GM19438 (cell line): ENCODE data around the gene KRT73.

Experiments
- ATAC-seq: cut with Tn5 transposase; IDR thresholded peaks from one replicate; pipeline ENCODE4 v1.9.1; 2021; ENCODE audit warnings: low read depth; ENCODE audit not compliant: unreplicated experiment

The KRT73 gene

DNA sequence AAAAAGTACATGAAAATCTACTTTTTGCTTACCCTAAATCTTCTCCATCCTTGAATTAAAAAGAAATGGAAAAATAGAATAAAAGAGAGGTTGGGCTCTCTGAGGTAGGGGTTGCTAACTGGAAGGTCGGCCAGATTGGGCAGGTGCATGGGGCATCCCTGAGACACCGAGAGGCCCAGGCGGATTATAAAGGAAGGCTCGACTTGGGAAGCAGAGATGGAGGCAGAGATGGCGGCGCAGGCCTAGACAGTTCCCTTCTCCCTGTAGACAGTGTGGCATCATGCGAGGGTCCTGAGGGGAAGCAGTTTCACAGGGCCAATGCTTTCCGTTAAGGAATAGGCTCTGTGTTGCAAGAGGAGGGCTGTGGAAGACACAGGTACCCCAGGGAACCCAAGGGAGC lies 41.0 kb downstream of the KRT73 start:
- no peak for ATAC-seq

GRCh38 chr12:52575948-52576347 lies 42.4 kb downstream of the KRT73 start:
- no peak for ATAC-seq

GRCh38 chr12:52575256-52575655 lies 43.1 kb downstream of the KRT73 start:
- ATAC-seq = no peak

- ATAC-seq = no peak
Observed at GRCh38 chr12:52573743-52574142, 44.6 kb downstream of the KRT73 start, which contains the start of gene KRT74. TSS of gene KRT74 (minus strand) at chr12:52573843. CDS start at chr12:52573777, 66 bp downstream.

- no peak for ATAC-seq
Observed at GRCh38 chr12:52573306-52573705, 45.1 kb downstream of the KRT73 start.

- no peak for ATAC-seq
Observed at GRCh38 chr12:52570511-52570910, 47.8 kb downstream of the KRT73 start.

- no peak for ATAC-seq
Observed at GRCh38 chr12:52568111-52568510, 50.2 kb downstream of the KRT73 start.

DNA sequence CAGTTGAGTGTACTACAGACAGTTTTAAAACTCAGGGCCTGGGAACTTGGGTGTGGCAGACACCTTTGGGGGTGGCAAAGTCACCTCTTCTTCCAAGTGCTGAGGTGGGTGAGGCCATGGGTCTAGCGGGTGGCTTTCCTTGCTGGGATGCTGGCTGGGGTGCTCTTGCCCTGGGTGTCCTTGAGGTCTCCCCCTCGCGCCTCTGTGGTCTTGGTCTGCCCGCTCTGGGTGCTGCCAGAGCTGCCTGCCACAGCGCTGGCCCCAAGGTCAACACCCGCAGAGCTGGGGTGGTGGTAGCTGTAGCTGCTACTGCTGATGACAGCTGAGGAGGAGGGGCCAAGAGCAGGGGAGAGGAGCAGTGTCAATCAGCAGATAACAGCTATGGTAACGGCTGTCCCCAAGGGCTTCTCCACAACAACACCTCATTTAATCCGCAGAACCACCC lies 51.5 kb downstream of the KRT73 start:
- ATAC-seq = no peak

DNA sequence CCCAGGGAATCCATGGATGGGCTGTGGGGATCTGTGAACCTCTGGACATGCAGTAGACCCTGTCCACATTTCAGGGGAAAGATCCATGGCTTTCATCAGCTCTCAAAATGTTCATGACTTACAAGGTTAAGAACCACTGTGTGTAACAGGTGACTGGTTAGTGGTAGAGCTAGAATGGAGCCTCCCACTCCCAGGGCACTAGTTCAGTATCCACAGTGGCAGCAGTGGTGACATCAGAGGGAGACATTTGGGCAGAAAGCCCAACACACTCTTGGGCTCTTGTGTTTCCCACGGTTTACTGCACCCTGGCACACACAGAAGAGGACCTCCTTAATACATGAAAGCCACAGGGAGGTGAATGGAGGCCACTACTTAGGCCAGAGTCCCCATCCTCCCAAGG lies 53.8 kb downstream of the KRT73 start:
- ATAC-seq = no peak

- ATAC-seq = no peak
Observed at GRCh38 chr12:52561880-52562449, 56.4 kb downstream of the KRT73 start.

GRCh38 chr12:52559979-52560378 lies 58.4 kb downstream of the KRT73 start:
- ATAC-seq = no peak

GRCh38 chr12:52558781-52559445 lies 59.4 kb downstream of the KRT73 start:
- no peak for ATAC-seq
